HG03432 (cell line): Measurements from ENCODE around the gene PRSS53.
A peak's percentile ranks its signal among the peaks of the same experiment; 100 is the strongest.

ENCODE experiments used
- ATAC-seq: cut with Tn5 transposase; IDR thresholded peaks from one replicate; pipeline ENCODE4 v1.9.1; 2021; ENCODE audit warnings: mild to moderate bottlenecking, moderate library complexity; ENCODE audit not compliant: unreplicated experiment

PRSS53 gene

GRCh38 chr16:31080035-31080629 is 8.6 kb downstream of the PRSS53 start:
- no peak for ATAC-seq

- no peak for ATAC-seq
Measured at GRCh38 chr16:31079342-31079944, 9.3 kb downstream of the PRSS53 start.

GRCh38 chr16:31078597-31079341 is 10.0 kb downstream of the PRSS53 start:
- ATAC-seq = no peak

- ATAC-seq = no peak
Measured at GRCh38 chr16:31077592-31078396, 10.9 kb downstream of the PRSS53 start.

- ATAC-seq = no peak
Measured at GRCh38 chr16:31077024-31077423, 11.7 kb downstream of the PRSS53 start.

- ATAC-seq = no peak
Measured at GRCh38 chr16:31076319-31076718, 12.4 kb downstream of the PRSS53 start.

- ATAC-seq = no peak
Measured at GRCh38 chr16:31074814-31075183, 13.9 kb downstream of the PRSS53 start.

- ATAC-seq = peak; percentile 70
Measured at GRCh38 chr16:31073970-31074813, 14.6 kb downstream of the PRSS53 start, which contains the start of the genes ZNF646 and ZNF668. Gene ZNF646 (plus strand): TSS chr16:31074422. CDS start chr16:31076325, 1,903 bp downstream. Gene ZNF668 (minus strand): TSS chr16:31074240. CDS start chr16:31064459, 9,781 bp downstream.

GRCh38 chr16:31073142-31073969 is 15.4 kb downstream of the PRSS53 start:
- peak; percentile 60 for ATAC-seq

- ATAC-seq = peak; percentile 1
Measured at GRCh38 chr16:31072540-31073141, 16.1 kb downstream of the PRSS53 start.

- no peak for ATAC-seq
Measured at GRCh38 chr16:31071861-31072260, 16.9 kb downstream of the PRSS53 start.

GRCh38 chr16:31067342-31067741 is 21.4 kb downstream of the PRSS53 start:
- ATAC-seq = no peak

GRCh38 chr16:31064882-31065461 is 23.8 kb downstream of the PRSS53 start:
- ATAC-seq = no peak

- no peak for ATAC-seq
Measured at GRCh38 chr16:31063843-31064611, 24.7 kb downstream of the PRSS53 start.

- ATAC-seq = no peak
Measured at GRCh38 chr16:31063495-31063842, 25.3 kb downstream of the PRSS53 start.

- ATAC-seq = no peak
Measured at GRCh38 chr16:31061813-31062440, 26.8 kb downstream of the PRSS53 start.

- no peak for ATAC-seq
Measured at GRCh38 chr16:31061126-31061812, 27.5 kb downstream of the PRSS53 start.
